HG02840 (cell line): Measurements from ENCODE around the gene ATM.
"Not testable (repeated sequence)": the region's sequence is repeated elsewhere in the genome, so short reads cannot be mapped to it uniquely, and the experiment has no call there.

Source experiments
- ATAC-seq: cut with Tn5 transposase; IDR thresholded peaks from one replicate; pipeline ENCODE4 v1.9.1; 2021; ENCODE audit warnings: mild to moderate bottlenecking, moderate library complexity, moderate number of reproducible peaks; ENCODE audit not compliant: unreplicated experiment, low FRiP score

ATM gene

GRCh38 chr11:108368134-108368533 lies 145.3 kb downstream of the ATM start:
- ATAC-seq, result no peak

- no peak for ATAC-seq
Observed at GRCh38 chr11:108369064-108369463, 146.2 kb downstream of the ATM start.

DNA sequence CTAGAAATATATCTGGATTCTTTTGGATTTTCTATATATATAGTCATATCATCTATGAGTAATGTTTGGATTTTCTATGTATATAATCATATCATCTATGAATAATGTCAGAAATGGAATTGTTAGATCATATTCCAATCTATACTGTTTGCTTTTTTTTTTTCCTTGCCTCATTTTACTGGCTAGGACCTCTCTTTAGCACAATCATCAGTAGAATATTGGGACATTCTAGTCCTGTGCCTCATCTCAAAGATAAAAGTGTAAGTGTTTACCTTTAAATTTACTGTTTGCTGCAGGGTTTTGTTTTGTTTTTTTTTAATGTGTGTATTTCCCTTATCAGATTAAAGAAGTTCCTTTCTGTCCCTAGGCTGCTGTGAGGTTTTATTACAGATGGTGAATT lies 147.4 kb downstream of the ATM start:
- no peak for ATAC-seq

- no peak for ATAC-seq
Observed at GRCh38 chr11:108370990-108371389, 148.1 kb downstream of the ATM start.

DNA sequence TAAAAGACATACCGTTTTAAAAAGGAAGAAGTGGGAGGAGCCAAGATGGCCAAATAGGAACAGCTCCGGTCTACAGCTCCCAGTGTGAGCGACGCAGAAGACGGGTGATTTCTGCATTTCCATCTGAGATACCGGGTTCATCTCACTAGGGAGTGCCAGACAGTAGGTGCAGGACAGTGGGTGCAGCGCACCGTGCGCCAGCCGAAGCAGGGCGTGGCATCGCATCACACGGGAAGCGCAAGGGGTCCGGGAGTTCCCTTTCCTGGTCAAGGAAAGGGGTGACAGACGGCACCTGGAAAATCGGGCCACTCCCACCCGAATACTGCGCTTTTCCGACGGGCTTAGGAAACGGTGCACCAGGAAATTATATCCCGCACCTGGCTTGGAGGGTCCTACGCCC lies 150.6 kb downstream of the ATM start:
- not testable (repeated sequence) for ATAC-seq

GRCh38 chr11:108388576-108388975 lies 165.7 kb downstream of the ATM start:
- ATAC-seq, result no peak

DNA sequence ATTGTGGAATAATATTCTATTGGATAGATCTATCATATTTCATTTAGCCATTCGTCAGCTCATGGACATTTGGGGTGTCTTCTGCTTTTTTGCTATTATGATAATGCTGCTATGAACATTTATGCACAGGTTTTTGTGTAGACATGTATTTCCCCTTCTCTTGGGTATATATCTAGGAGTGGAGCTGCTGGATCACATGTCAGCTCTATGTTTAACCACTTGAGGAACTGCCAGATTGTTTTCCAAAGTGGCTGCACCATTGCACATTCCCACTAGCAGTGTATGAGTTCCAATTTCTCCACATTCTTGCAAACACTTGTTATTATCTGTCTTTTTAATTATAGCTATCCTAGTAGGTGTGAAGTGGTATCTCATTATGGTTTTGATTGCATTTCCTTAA lies 169.5 kb downstream of the ATM start:
- no peak for ATAC-seq

GRCh38 chr11:108393046-108393445 lies 170.2 kb downstream of the ATM start:
- ATAC-seq, result no peak

GRCh38 chr11:108394744-108395284 lies 171.9 kb downstream of the ATM start:
- no peak for ATAC-seq

- not testable (repeated sequence) for ATAC-seq
Observed at GRCh38 chr11:108396672-108397071, 173.8 kb downstream of the ATM start.

GRCh38 chr11:108398439-108398838 lies 175.6 kb downstream of the ATM start:
- no peak for ATAC-seq

GRCh38 chr11:108402241-108402640 lies 179.4 kb downstream of the ATM start:
- ATAC-seq, result no peak

DNA sequence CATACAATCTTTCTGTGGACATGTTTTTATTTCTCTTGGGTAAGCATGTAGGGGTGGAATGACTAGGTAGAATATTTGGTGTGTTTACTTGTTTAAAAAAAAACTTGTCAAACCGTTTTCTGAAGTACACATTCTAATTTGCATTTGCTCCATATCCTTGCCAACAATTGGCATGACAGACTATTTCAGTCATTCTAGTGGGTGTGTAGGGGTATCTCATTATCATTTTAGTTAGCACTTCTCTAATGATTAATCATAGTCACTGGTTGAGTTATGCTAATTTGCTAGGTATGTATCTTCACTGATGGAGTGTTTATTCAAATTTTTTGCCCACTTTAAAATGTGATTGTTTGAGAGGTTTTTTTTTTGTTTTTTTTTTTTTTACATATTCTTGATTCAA lies 180.2 kb downstream of the ATM start:
- ATAC-seq, result no peak

- ATAC-seq, result no peak
Observed at GRCh38 chr11:108405706-108406105, 182.8 kb downstream of the ATM start.

GRCh38 chr11:108414958-108415357 lies 192.1 kb downstream of the ATM start:
- no peak for ATAC-seq

DNA sequence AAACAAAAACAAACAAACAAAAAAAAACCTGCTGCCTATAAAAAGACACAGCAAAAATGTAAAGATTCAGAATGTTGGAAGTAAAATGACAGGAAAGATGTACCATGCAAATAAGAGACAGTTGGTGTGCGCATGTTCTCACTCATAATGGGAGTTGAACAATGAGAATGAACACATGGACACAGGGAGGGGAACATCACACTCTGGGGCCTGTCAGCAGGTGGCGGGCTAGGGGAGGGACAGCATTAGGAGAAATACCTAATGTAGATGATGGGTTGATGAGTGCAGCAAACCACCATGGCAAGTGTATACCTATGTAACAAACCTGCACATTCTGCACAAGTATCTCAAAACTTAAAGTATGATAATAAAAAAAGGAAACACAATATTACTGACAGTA lies 194.7 kb downstream of the ATM start:
- ATAC-seq, result not testable (repeated sequence)
